ENCODE data around the gene TBXA2R.
"Not testable (repeated sequence)": the region's sequence is repeated elsewhere in the genome, so short reads cannot be mapped to it uniquely, and the experiment has no call there.

TBXA2R gene

DNA sequence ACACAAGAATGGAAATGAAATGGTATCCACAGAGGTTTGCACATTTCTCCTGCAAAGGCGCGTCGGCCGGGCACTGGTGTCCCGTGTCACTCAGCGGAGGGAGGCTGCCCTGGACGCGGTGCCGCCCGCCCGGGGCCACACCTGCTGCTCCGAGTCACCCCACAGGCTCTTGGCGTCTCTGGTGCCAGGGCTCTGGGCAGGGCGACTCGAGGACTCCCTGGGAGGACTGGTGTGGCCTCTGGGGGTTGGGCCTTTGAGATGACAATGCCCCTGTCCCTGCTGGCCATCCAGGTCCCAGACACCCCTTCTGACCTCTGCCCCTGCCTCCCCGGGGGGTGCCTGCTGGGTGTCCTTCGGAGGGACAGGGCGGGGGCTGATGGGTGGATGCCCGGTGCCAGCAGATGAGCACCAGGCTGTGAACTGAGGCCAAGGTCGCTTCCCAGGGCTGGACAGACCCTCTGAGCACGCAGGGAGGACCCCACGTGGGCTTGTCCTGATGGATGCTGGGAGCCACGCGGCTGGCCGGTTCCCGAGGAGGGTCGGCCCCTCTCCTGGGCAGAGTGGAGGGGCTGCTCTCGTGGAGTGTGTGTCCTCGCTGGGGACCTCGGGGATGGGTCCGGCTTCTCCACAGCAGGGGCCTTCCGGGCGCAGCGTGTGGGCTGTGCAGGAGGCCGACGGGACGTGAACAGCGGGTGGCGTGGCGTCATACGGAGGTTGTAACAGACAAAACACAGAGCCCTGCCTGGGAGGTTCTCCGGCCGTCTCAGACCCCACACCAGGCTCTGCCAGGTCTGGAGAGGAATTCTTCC lies 24.6 kb upstream of the TBXA2R start:
- TF ChIP-seq, protein P1, sequence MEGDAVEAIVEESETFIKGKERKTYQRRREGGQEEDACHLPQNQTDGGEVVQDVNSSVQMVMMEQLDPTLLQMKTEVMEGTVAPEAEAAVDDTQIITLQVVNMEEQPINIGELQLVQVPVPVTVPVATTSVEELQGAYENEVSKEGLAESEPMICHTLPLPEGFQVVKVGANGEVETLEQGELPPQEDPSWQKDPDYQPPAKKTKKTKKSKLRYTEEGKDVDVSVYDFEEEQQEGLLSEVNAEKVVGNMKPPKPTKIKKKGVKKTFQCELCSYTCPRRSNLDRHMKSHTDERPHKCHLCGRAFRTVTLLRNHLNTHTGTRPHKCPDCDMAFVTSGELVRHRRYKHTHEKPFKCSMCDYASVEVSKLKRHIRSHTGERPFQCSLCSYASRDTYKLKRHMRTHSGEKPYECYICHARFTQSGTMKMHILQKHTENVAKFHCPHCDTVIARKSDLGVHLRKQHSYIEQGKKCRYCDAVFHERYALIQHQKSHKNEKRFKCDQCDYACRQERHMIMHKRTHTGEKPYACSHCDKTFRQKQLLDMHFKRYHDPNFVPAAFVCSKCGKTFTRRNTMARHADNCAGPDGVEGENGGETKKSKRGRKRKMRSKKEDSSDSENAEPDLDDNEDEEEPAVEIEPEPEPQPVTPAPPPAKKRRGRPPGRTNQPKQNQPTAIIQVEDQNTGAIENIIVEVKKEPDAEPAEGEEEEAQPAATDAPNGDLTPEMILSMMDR (IDR thresholded peaks at IDR 0.05; ENCODE audit: low read depth, low read length) = no peak
- TF ChIP-seq MYC (IDR thresholded peaks at IDR 0.05; ENCODE audit: low read depth, low read length) (no peak), MAX (IDR thresholded peaks at IDR 0.05; ENCODE audit: low read depth, low read length) (no peak), POLR2A (IDR thresholded peaks at IDR 0.05; ENCODE audit: extremely low read depth, insufficient read length) (no peak)
- DNase-seq (ENCODE audit: low read depth) = no peak
- no peak overlapping the region for H3K4me3 ChIP-seq (ENCODE audit: low read depth, low read length)

DNA sequence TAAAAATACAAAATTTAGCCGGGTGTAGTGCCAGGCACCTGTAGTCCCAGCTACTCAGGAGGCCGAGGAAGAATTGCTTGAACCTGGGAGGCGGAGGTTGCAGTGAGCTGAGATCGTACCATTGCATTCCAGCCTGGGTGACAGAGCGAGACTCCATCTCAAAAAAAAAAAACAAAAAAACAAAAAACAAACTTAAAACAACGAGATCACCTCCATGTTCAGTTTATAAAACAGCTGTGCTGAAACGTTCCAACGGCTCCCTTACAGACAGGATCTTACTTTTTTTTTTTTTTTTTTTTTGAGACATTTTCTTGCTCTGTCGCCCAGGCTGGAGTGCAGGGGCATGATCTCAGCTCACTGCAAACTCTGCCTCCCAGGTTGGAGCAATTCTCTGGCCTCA lies 22.1 kb upstream of the TBXA2R start:
- not testable (repeated sequence) for H3K4me3 ChIP-seq (ENCODE audit: low read depth, low read length); DNase-seq (ENCODE audit: low read depth)

DNA sequence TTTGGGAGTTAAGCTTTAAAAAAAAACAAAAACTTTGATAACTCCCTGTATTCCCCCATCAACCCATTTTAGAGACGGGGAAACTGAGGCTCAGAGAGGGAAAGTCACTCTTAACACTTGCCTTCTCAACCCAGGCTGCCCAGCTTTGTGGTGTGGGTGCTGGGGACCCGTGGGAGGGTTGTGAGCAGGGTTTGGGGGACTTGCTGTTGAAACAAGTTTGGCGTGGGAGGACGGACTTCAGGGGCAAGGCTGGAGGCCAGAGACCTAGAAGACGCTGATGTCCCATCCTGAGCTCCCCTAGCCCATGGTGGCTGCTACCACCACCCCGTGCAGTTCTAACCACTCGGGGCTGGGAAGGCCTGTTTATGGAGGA lies 20.7 kb upstream of the TBXA2R start:
- TF ChIP-seq, protein P1 (IDR thresholded peaks at IDR 0.05; ENCODE audit: low read depth, low read length) = no peak
- TF ChIP-seq MAX (IDR thresholded peaks at IDR 0.05; ENCODE audit: low read depth, low read length) = no peak
- no peak for TF ChIP-seq MYC (IDR thresholded peaks at IDR 0.05; ENCODE audit: low read depth, low read length)
- TF ChIP-seq POLR2A (IDR thresholded peaks at IDR 0.05; ENCODE audit: extremely low read depth, insufficient read length) = no peak
- no peak overlapping the region for H3K4me3 ChIP-seq (ENCODE audit: low read depth, low read length)
- no peak for DNase-seq (ENCODE audit: low read depth)

GRCh38 chr19:3626473-3627350 lies 20.0 kb upstream of the TBXA2R start, which contains the start of gene CACTIN:
CACTIN (minus strand) TSS chr19:3626790; CDS start chr19:3626762, 28 bp downstream.
- peak within 1 kb of the TSS; percentile 86 for H3K4me3 ChIP-seq (ENCODE audit: low read depth, low read length)
- DNase-seq (ENCODE audit: low read depth) = peak; percentile 94
- TF ChIP-seq POLR2A (IDR thresholded peaks at IDR 0.05; ENCODE audit: extremely low read depth, insufficient read length) (peak; percentile 63), MYC (IDR thresholded peaks at IDR 0.05; ENCODE audit: low read depth, low read length) (peak; percentile 34; the same call in 1 of the 2 replicates), MAX (IDR thresholded peaks at IDR 0.05; ENCODE audit: low read depth, low read length) (peak; percentile 40; the same call in 1 of the 2 replicates)
- TF ChIP-seq, protein P1 (IDR thresholded peaks at IDR 0.05; ENCODE audit: low read depth, low read length) = no peak

GRCh38 chr19:3625996-3626472 lies 19.4 kb upstream of the TBXA2R start:
- TF ChIP-seq MYC (IDR thresholded peaks at IDR 0.05; ENCODE audit: low read depth, low read length) (no peak), POLR2A (IDR thresholded peaks at IDR 0.05; ENCODE audit: extremely low read depth, insufficient read length) (no peak), MAX (IDR thresholded peaks at IDR 0.05; ENCODE audit: low read depth, low read length) (no peak)
- TF ChIP-seq, protein P1 (IDR thresholded peaks at IDR 0.05; ENCODE audit: low read depth, low read length) = no peak
- no peak for DNase-seq (ENCODE audit: low read depth)
- H3K4me3 ChIP-seq (ENCODE audit: low read depth, low read length) = peak overlapping the region; percentile 86

- H3K4me3 ChIP-seq (ENCODE audit: low read depth, low read length) = no peak overlapping the region
- TF ChIP-seq POLR2A (IDR thresholded peaks at IDR 0.05; ENCODE audit: extremely low read depth, insufficient read length) (no peak), MAX (IDR thresholded peaks at IDR 0.05; ENCODE audit: low read depth, low read length) (no peak), MYC (IDR thresholded peaks at IDR 0.05; ENCODE audit: low read depth, low read length) (no peak)
- TF ChIP-seq, protein P1 (IDR thresholded peaks at IDR 0.05; ENCODE audit: low read depth, low read length) = no peak
- DNase-seq (ENCODE audit: low read depth) = no peak
Observed at GRCh38 chr19:3623716-3624115, 17.0 kb upstream of the TBXA2R start.

Data from NB4 (cell line).